ENCODE measurements around the gene DSC1. TPM values are rescaled to one million over a fixed set of nuclear protein-coding genes. Genes with fewer than 3 reads are reported as not detected.

The DSC1 gene
- total and polyA plus RNA-seq, 2 of the 13 experiments (the other 11 are each of a cell fraction or from before 2014, with no cell fraction given): not detected

- TF ChIP-seq ZNF674 (CRISPR knock-in tag; IDR thresholded peaks at IDR 0.05; ENCODE audit: low read depth) (no peak), SPEN (CRISPR knock-in tag; IDR thresholded peaks at IDR 0.05; ENCODE audit: low read depth) (no peak; the same call in 1 of the 2 replicates), ZBTB14 (CRISPR knock-in tag; IDR thresholded peaks at IDR 0.05) (no peak), PCBP1 (IDR thresholded peaks at IDR 0.05; ENCODE audit: borderline replicate concordance, low read depth, low read length) (no peak), SRY (CRISPR knock-in tag; IDR thresholded peaks at IDR 0.05) (peak; percentile 49; the same call in 1 of the 2 replicates), SP140L (CRISPR knock-in tag; IDR thresholded peaks at IDR 0.05; ENCODE audit: borderline replicate concordance) (no peak), SRSF9 (IDR thresholded peaks at IDR 0.05; ENCODE audit: borderline replicate concordance, insufficient read depth, low read depth, low read length, poor library complexity, severe bottlenecking) (no peak), ZNF281 (CRISPR knock-in tag; IDR thresholded peaks at IDR 0.05; ENCODE audit: borderline replicate concordance) (peak; percentile 69), ZNF460 (CRISPR knock-in tag; IDR thresholded peaks at IDR 0.05; ENCODE audit: borderline replicate concordance) (no peak), GABPB1 (CRISPR knock-in tag; IDR thresholded peaks at IDR 0.05) (peak; percentile 58), STAT6 (CRISPR knock-in tag; IDR thresholded peaks at IDR 0.05; ENCODE audit: borderline replicate concordance) (no peak), YEATS4 (CRISPR knock-in tag; IDR thresholded peaks at IDR 0.05; ENCODE audit: borderline replicate concordance) (peak; percentile 75; the same call in 1 of the 2 replicates), ISX (CRISPR knock-in tag; conservative IDR thresholded peaks at IDR 0.05) (no peak), NBN (conservative IDR thresholded peaks at IDR 0.05) (no peak), ZKSCAN1 (IDR thresholded peaks at IDR 0.05; ENCODE audit: low read length) (no peak), ZNF225 (CRISPR knock-in tag; IDR thresholded peaks at IDR 0.05) (no peak), MED1 (CRISPR knock-in tag; IDR thresholded peaks at IDR 0.05) (peak; percentile 39; the same call in 1 of the 2 replicates)
- TF ChIP-seq, protein P1, sequence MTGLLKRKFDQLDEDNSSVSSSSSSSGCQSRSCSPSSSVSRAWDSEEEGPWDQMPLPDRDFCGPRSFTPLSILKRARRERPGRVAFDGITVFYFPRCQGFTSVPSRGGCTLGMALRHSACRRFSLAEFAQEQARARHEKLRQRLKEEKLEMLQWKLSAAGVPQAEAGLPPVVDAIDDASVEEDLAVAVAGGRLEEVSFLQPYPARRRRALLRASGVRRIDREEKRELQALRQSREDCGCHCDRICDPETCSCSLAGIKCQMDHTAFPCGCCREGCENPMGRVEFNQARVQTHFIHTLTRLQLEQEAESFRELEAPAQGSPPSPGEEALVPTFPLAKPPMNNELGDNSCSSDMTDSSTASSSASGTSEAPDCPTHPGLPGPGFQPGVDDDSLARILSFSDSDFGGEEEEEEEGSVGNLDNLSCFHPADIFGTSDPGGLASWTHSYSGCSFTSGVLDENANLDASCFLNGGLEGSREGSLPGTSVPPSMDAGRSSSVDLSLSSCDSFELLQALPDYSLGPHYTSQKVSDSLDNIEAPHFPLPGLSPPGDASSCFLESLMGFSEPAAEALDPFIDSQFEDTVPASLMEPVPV (CRISPR knock-in tag; IDR thresholded peaks at IDR 0.05): 0 out of 2 replicates have a peak, but pooled peaks have one; percentile 48
- TF ChIP-seq, protein P2, sequence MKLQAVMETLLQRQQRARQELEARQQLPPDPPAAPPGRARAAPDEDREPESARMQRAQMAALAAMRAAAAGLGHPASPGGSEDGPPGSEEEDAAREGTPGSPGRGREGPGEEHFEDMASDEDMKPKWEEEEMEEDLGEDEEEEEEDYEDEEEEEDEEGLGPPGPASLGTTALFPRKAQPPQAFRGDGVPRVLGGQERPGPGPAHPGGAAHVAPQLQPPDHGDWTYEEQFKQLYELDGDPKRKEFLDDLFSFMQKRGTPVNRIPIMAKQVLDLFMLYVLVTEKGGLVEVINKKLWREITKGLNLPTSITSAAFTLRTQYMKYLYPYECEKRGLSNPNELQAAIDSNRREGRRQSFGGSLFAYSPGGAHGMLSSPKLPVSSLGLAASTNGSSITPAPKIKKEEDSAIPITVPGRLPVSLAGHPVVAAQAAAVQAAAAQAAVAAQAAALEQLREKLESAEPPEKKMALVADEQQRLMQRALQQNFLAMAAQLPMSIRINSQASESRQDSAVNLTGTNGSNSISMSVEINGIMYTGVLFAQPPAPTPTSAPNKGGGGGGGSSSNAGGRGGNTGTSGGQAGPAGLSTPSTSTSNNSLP (IDR thresholded peaks at IDR 0.05; ENCODE audit: low read depth, low read length): no peak
Measured at GRCh38 chr18:31102025-31102684, 60.5 kb downstream of the DSC1 start, which contains the start of gene DSC2 (continued).

Data from HepG2 (cell line).